Stimulated activated CD4-positive, alpha-beta T cell treated with anti-CD3 and anti-CD28 coated beads, Interleukin-1b, Interleukin-23, amount 100 ng/mL, for 1 hour (primary cell): ENCODE results near the gene FLCN.
"Not testable (repeated sequence)": the region's sequence is repeated elsewhere in the genome, so short reads cannot be mapped to it uniquely, and the experiment has no call there.

Source experiments
- DNase-seq, 2 donors: peaks; one replicate each; pipeline ENCODE4 v3.0.0-alpha.2; 2020; ENCODE audit warnings: low read depth in 2 of 2

Gene FLCN

DNA sequence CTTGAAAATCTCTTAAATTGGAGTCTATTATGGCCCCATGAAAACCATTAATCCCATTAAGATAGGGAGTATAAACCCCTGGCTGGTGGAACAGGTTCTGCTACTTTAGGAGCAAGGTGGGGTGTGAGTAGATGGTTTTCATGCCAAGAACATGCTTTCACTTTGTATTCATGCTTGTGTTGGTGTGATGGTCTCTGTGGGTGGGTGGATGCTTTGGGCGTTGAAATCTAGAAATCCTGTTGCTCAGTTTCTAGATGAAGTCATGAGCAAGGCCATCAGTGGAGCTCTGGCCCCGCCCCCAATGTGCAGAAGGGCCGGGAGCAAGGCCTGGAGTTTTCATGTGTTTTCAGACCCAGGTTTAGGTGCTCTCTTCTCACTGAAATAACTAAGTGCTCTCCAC, 50.9 kb downstream of the FLCN start:
- peak in 1 of 2 donors; percentile 41 for DNase-seq

DNA sequence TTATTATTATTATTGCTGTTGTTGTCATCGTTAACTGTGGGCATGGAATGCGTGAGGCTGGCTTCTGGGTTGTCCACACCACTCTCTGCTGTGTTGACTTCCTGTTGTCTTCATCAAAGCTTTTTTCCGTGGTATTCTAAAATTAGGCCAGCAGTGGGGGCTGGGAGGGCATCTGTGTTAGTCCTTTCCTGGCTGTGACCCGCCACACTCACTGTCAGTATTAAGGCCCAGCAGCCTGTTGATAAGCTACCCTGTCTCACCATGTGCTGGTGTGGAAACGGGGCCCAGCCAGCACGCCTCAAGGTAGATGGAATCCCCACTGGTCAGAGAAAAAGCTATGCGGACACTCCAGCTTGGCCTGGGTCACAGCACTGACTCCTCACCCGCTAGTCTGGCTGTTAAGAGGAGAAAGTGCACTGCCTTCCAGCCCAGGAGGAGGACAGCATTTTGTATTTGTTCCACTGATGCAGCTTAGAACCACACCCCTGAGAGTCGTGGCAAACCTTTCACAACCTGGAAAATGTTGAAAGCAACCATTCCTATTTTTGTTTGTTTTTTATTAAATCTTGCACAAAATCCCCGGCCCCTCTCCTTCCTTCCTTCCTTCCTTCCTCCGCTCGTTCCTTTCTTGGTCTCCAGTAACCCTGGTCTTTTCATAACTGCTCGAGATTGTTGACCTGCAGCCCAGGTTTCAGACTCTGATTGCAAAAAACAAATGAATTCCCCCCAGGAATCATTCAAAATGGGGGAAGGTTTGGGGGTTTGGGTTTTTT, 51.8 kb downstream of the FLCN start:
- DNase-seq, result not testable (repeated sequence)

DNA sequence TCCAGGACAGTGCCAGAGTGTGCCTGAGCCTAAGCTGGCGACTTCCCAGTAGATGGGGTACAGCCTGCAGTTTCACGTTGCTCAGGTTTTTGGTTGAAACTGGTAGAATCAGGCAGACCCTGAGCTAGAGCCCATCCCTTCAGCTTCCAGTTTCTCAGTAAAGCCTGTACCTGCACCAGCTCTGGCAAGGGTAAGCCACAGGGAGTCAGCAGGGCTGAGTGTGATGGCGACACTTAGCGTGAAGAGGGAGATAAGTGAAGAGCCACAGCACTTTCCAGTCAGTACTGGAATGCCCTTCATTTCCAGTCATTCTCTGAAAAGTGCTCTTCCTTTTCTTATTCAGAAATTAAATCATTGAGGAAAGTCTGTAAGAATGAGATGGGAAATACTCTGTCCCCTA, 53.2 kb downstream of the FLCN start:
- DNase-seq, result no peak

DNA sequence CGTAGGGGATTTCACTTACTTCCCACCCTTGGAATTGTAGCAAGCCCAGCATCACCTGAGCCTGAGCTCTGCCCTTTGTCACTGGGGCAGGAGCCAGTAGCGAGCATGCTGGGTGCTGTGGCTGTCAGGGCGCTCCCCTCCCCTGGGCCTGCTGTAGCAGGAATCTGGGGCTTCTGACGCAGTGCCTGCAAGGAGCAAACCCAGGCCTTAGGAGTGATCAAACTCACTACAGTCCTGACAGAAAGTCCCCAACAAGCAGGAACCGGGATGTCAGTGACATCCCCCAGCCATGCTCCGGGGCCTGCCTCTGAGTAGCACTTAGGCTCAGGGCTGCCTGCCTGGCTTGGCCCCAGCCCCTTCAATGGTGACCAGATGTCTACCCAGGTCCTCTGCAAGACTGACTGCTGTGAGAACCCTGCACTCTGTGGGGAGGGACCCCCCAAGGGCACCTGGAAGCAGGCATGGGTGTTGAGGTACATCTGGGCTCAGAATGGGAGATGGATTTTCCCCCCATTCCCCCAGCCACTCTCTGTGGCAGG, 54.3 kb downstream of the FLCN start:
- DNase-seq, result no peak

DNA sequence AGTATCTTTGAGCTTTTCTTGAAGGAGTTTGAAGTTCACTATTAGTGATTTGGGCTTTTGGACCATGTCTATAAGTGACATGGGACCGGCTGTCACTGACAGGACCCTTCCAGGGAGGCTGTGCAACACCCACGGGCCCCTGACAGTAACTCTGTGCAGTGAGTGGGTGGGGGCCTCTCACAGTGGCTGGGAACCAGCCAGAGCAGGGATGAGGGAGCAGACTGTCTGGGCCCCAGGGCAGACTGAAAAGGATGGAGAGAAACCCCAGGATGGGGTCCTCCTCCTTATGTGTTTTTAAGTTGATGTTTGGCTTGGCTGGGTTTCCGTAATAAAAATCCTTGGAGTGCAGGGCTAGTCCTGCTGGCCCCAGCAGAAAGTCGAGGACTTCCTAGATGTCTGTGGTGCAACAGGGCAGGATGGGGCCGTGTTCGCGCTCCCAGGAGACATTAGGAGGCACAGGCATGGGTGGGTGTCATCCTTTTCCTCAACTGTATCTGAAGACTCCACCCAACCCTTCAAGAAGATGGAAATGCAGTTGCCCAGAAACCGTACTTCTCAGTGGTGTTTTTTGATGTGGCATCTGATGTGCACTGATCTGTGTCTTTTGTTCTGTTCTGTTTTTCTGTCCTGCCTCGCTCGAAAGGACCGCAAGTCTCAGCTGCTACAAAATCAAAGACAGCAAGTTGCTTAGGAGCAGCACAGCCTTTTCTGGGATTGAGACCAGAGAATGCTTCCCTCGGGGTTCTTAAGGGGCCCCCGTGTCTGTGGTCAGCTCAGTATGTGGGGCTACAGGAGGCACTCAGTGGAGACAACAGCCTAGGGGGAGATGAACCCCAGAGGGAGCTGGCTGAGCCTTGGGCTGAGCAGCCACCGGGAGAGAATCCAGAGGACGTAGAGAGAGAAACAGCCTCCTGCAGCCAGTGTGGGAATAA, 55.0 kb downstream of the FLCN start:
- DNase-seq, result no peak

DNA sequence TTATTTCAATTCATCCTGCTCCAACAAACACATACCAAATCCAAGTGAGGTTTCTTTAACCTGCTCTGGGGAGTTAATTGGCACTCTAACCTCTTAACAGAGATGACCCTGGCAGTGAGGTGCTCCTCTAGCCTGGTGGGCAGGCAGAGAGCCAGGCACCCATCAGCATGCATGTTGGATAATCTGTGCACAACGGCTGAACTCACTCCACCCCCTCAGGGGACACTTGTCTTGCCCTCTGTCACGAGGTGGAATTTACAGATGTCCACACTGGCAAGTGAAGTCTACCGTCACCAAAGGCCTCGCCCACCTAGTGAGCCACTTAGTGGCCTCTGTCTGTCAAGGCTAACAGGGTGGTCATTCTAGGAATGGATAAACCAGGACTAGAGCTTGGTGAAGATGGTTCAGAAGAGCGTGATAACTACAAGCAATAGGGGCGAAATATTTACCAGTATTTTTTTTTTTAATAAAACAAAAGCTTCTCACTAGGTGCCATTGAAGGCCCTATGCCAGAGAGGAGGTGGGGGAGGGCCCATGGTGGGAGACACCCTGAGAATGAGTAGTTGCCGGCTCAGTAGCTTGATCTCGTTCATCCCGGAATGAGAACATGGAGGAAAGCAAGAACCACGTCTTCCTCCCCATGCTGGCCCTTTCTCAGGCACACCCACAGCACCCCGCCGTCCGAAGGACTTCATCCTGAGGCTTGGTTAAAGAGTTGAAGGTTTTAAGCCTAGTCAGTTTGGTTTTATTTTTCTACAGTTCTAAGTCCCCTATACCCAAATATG, 56.0 kb downstream of the FLCN start:
- DNase-seq, result no peak

DNA sequence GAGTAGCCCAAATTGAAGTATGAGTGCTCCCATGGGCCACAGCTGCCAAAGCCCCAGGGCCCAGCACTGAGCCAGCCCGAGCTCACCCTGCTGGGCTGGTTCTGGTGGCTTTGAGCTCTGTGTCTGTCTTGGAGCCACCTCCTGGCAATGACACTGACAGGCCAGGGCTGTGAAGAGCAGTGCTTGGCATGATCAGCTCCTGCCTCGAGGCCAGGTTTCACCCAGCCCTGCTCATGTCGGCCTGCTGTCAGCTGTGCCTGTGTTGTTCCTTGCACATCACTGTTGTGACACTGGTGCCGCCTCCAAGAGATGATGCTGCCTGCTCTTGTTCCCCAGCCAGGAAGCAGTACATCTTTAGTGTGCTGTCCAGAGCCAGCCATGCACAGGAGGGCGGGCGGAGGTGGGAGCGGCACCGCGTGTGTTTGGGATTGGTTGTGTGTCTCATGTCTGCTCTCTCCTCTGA, 56.8 kb downstream of the FLCN start:
- DNase-seq, result no peak

DNA sequence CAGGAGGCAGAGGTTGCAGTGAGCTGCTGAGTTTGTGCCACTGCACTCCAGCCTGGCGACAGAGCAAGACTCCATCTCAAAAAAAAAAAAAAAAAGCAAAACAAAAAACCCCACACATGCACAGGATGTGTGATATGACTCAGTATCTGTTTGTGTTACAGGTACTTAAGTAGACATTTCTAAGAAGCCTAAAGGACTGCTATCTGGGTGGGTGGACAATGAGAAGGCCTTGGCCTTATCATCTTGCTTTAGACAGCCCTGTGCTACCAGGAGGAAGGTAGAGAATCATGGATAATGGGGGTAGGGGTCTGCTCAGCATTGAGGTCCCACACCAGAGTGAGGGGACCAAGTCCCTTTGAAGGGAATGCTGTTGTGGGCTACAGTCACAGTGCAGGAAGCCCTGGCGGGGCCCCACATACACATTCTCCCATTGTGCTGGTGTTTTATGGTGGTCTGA, 57.6 kb downstream of the FLCN start:
- DNase-seq, result no peak

DNA sequence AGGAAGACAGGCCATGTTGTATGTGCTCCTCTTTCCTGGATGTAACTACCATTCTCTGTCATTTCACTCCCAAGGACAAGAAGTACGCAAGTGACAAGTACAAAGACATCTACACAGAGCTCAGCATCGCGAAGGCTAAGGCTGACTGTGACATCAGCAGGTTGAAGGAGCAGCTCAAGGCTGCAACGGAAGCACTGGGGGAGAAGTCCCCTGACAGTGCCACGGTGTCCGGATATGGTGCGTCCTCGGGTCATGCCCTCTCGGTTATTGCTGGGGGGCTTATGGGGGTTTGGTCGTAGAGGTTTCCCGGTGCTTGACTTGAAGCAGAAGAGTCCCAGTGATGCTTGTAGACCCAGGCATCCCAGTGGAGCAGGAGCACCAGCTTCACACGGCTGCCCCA, 59.8 kb downstream of the FLCN start:
- DNase-seq, result no peak

DNA sequence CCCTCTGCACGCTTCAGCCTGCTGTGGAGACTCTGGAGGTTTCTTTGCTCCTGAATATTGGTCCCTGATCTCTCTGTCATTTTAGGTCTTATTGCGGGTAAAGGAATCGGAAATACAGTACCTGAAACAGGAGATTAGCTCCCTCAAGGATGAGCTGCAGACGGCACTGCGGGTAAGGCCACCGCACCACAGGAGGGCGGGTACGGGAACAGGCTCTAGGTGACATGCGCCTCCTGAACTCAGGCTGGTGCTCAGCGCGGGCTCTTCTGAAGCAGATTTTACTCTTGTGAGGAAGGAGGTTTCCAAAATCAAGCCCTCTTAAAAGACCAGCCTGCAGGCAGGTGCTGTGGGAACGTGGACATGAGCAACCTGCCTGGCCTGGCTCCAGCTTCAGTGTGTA, 60.6 kb downstream of the FLCN start:
- no peak for DNase-seq

DNA sequence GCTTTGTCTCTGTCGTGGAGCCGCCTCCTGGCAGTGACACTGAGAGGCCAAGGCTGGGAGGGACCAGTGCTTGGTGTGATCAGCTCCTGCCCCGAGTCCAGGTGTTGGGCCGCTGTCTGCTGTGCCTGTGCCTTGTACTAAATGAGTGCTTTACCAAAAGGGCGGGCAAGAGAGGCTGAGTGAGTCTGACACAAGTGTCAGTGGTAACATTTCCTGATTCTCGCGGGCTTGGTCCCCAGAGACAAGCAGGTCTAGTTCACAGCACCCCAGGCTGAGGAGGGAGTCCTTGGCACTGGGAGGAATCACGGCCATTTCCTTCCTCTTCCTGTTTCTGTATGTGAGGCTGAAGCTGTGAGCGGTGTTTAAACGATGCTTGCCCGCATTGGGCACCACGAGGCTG, 61.1 kb downstream of the FLCN start:
- no peak for DNase-seq

DNA sequence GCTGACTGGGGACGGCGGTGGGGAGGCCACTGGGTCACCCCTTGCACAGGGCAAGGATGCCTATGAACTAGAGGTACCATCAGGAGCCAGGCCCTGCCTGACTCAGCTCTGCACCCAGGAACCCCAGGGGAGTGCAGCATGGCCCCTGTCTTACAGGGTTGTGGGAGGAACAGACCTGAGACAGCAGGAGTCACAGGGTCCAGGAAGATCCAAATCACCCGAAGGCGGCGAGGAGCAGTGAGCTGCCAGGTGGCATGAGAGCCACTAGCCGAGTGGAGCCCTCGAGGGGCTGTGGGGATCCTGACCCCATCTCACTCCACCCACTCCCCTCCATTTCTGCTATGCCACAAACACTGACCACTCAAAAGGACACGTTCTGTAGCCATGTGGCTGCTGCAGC, 61.6 kb downstream of the FLCN start:
- no peak for DNase-seq

DNA sequence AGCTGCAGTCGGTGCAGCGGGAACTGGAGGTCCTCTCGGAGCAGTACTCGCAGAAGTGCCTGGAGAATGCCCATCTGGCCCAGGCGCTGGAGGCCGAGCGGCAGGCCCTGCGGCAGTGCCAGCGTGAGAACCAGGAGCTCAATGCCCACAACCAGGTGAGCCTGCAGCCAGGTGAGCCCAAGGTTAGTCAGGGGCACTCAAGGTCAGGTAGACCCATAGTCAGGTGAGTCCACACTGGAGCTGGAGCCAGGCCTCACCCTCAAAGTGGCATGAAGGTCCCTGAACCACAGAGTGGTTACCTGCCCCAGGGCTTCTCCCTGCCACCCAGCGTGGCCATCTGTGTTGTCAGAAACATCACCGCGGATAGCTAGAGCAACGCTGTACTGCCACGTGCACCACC, 63.0 kb downstream of the FLCN start:
- no peak for DNase-seq

DNA sequence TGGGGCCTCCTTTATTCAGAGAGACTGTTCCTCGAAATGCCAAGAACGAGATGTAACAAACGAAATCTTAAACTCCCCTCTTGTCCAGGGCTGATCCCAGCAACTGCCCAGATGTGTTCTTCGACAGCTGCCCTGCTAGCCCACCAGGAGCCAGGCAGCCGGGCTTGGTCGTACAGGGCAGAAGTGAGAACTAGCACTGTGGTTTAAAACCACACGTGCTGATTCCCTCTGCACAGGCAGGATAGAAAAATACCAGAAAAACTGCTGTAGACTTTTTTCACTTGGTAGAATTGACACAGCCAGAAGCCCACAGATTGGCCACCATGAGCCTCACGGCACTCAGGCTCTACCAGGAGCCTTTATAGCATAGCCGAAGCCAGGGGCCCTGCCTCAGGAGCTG, 64.0 kb downstream of the FLCN start:
- DNase-seq, result no peak

DNA sequence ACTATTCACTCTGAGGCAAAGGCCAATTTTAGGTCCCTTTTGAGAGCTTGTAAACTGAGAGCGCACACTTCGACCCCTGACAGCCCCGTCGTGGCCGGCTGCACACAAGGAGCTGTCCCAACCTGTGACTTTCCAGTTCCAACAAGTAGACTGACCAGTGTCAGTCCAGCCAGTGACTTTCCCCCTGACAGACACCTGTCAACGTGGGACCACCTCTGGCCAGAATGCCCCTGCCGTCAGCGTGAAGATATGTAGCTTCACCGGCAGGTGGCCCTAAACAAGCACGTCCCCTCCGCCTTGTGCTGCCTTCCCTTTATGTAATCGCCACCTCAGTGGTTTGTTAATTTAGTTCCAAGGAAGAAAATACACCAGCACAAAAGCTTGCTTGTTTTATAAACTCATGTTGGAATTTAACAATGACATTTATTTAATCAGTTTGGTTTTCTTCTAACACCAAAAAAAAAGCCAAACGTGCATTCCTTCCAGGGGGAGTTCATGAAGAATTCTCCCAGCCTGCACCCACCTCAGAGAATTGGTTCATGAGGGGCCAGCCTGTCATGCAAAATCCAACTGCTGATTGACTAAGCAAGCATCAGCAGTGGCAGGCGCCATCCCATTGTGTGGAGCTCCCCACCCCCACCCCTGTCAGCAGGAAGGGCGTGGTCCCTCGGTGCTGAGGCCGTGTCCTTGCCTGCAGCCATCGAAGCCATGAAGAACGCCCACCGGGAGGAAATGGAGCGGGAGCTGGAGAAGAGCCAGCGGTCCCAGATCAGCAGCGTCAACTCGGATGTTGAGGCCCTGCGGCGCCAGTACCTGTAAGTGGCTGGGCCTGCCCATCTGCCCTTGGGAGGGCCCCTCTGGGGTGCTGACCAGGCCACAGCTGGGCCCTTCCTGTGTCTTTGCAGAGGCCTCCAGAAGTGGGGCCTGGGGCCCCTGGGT, 64.7 kb downstream of the FLCN start:
- DNase-seq, result no peak

DNA sequence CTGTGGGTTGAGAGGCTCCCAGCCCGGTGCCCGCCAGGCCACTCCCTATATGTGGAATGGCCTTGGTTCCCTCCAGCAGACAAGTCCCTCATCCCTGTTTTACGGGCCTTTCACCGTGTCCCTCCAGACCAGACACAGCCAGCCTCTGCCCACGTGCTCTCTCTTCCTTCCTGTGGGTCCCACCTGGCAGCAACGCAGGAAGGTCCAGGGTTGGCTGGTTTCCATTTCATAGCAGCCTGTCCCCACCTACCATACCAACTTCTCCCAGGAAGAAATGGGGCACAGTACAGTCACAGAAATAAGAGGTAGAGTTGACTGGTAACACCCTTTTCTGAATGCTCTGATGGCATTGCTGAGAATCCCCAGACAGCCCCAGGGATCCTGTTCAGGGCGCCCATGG, 65.8 kb downstream of the FLCN start:
- no peak for DNase-seq

DNA sequence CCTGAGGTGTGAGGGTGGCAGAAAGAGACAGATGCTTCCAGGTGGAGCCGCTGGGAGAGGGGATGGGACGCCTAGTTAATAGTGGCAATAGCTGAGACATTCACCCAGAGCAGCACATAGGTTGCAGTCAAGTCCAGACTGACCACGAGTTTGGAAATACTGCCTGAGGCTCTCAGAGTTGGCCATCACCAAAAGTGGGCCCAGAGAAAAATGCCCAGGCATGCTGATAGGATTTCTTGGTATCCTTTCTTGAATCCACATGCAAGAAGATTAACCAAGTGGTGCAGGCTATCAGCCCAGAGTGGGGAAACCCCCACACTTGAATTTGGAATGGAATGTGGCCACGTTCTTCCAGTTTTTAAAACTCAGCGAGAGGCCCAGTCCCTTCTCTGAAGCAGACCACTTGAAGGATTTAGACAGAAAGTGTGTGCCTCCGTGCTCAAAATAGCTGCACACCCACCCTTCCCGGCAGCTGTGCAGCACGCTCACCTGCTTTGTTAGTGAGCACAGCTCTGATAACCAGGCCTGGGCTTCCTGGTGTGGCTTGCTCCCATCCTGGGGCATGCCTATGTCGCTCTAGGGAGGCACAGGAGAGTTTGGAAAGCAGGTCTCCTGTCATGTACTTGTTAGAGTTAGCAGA, 66.5 kb downstream of the FLCN start:
- no peak for DNase-seq

DNA sequence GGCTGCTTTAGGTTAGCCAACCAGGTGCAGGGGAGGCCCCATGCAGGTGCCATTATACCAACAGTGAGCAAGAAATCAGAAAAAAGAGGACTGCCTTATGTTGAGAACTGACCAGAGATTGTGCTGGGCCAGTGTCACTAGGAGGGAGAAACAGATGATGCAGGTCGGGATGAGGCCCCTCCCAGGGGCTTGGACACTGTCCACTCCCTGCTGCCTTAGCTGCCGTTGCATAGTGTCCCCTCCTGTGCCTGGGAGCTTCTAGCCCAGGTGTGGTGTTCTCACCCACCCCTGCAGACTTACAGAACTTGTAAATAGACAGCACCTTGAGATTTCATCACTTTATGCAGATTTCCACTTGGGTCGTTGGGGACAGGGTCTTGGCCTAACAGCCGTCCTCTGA, 67.6 kb downstream of the FLCN start:
- no peak for DNase-seq

DNA sequence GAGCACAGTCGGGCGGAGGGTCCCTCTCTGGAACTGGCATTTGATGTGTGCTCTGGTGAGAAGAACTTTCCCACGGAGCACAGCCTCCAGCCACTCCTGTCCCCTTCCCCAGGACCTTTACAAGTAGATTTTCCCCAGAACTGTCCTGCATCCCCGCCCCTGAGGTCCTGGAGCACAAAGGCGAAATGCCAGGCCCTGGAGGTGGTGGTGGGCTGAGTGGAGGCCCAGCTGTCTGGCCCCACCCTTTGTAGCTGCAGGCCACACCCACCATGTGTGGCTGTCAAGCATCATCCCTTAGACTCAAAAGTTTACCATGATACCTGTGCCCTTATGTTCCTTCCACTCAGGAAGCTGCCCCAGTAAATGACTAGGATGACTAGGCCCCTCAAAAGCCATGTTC, 68.6 kb downstream of the FLCN start:
- no peak for DNase-seq

DNA sequence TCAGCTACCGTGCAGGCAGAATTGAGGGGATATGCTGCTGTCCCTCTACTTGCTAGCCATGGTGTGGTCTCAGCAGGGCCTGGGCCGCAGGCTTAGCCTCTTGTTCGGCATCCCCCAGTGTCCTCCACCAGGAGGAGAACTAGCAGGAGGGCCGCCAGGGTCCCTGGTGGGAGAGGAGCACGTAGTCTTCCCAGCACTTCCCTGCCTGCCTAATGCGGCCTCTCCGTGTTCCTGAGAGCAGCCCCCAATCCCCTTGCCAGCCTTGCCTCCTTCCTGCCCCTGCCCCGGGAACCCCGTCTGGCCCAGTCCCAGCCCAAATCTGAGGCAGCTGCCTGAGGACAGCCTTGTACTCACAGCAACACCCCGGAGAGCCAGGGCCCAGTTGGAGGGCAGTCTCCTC, 69.0 kb downstream of the FLCN start:
- DNase-seq, result no peak
